HepG2 (cell line): Measurements from ENCODE around the gene ANKZF1. TPM values are rescaled to one million over a fixed set of nuclear protein-coding genes. Genes with fewer than 3 reads are reported as not detected.

ENCODE experiments used
- ATAC-seq: fragments of 200-7000 bp; cut with Tn5 transposase; 3 replicates; pipeline ENCODE4 v1.9.1; 2020; ENCODE audit warnings: mild to moderate bottlenecking, moderate library complexity
- BruUV-seq: library from RNA; stranded (reverse); fragments of 400-500 nt; replicated peaks from 2 replicates; lab custom pipeline; 2021; lab: Mats Ljungman, UMichigan
- CTCF ChIA-PET: fragments of 300-600 bp; formaldehyde crosslinking; extraction: SDS; loops from one replicate; lab custom pipeline; 2021; ENCODE audit warnings: low total read pairs, inconsistent platforms, low intra/inter-chr PET ratio; lab: Yijun Ruan, JAX
- POLR2A ChIA-PET: fragments of 350-600 bp; sonication (Branson Sonifier 250); formaldehyde crosslinking; loops from one replicate; lab custom pipeline; 2020; ENCODE audit warnings: antibody characterized with exemption, inconsistent platforms; lab: Yijun Ruan, JAX
- DNase-seq: peaks from one replicate; pipeline ENCODE4 v3.0.0-alpha.2; 2015; ENCODE audit warnings: low spot score
- FAIRE-seq: peaks from 3 replicates; lab custom pipeline; 2011; peaks lifted over from hg19 to GRCh38; lab: Jason Lieb, UNC
- H2AFZ ChIP-seq: one replicate; pipeline ENCODE4 v1.6.1; 2011; ENCODE audit warnings: low read length, inconsistent platforms
- H3K27ac ChIP-seq: fragments of 300-600 bp; 3 replicates; pipeline ENCODE4 v1.8.0; 2011; ENCODE audit warnings: mixed run types, mild to moderate bottlenecking, mixed read lengths, low read length, inconsistent platforms; ENCODE audit not compliant: insufficient read depth; ENCODE audit errors: extremely low read length
- H3K27me3 ChIP-seq, 2 experiments: fragments of 200-600 bp in 1 of 2; 2 replicates in 1 of 2; 3 replicates in 1 of 2; pipeline versions ENCODE4 v1.6.0 to v1.8.0; 2011; ENCODE audit warnings: low read length in 2 of 2, mild to moderate bottlenecking in 2 of 2, moderate library complexity in 2 of 2, inconsistent platforms in 1 of 2; ENCODE audit not compliant: insufficient read depth in 2 of 2, control insufficient read depth in 1 of 2
- H3K36me3 ChIP-seq, 2 experiments: fragments of 200-600 bp in 1 of 2; replicated peaks in 1 of 2; 2 replicates in 1 of 2; 3 replicates in 1 of 2; pipeline versions ENCODE4 v1.5.1 to v1.8.0; 2011; ENCODE audit warnings: low read length in 2 of 2, inconsistent platforms in 1 of 2; ENCODE audit not compliant: insufficient read depth in 2 of 2, control insufficient read depth in 1 of 2
- H3K4me1 ChIP-seq: 2 replicates; pipeline ENCODE4 v1.5.1; 2012; ENCODE audit warnings: low read length, inconsistent platforms; ENCODE audit not compliant: insufficient read depth
- H3K4me2 ChIP-seq: 2 replicates; pipeline ENCODE4 v1.6.0; 2011; ENCODE audit warnings: low read depth, low read length, inconsistent platforms
- H3K4me3 ChIP-seq, 3 experiments: fragments of 200-600 bp in 1 of 3; sonication (generic), shearing (Covaris generic) in 1 of 3; replicated peaks in 1 of 3; 2 replicates each; pipeline ENCODE4 v1.5.1; 2011 to 2016; ENCODE audit warnings: low read length in 3 of 3, inconsistent platforms in 2 of 3, low read depth in 2 of 3, mild to moderate bottlenecking in 2 of 3, control low read depth in 1 of 3, mixed read lengths in 1 of 3; ENCODE audit not compliant: insufficient read depth in 1 of 3
- H3K79me2 ChIP-seq: one replicate; pipeline ENCODE4 v1.6.1; 2011; ENCODE audit warnings: low read length, inconsistent platforms; ENCODE audit not compliant: insufficient read depth
- H3K9ac ChIP-seq: 2 replicates; pipeline ENCODE4 v1.6.0; 2011; ENCODE audit warnings: mild to moderate bottlenecking, low read depth, low read length, inconsistent platforms; ENCODE audit not compliant: insufficient read depth
- H3K9me3 ChIP-seq: 2 replicates; pipeline ENCODE4 v1.5.1; 2012; ENCODE audit warnings: mild to moderate bottlenecking, low read length
- H4K20me1 ChIP-seq: 2 replicates; pipeline ENCODE4 v1.6.0; 2011; ENCODE audit warnings: inconsistent platforms, mild to moderate bottlenecking, low read length, moderate library complexity; ENCODE audit not compliant: insufficient read depth
- EZH2 ChIP-seq: conservative IDR thresholded peaks from 2 replicates; pipeline ENCODE4 v1.6.1; 2012; ENCODE audit warnings: mild to moderate bottlenecking, low read depth, low read length, moderate library complexity
- IKZF5 ChIP-seq: IDR thresholded peaks from 2 replicates; pipeline ENCODE4 v1.6.1; 2018; ENCODE audit warnings: missing genetic modification reagents, mild to moderate bottlenecking, missing compliant biosample characterization
- TGIF2 ChIP-seq: IDR thresholded peaks from 2 replicates; pipeline ENCODE4 v1.6.1; 2016; ENCODE audit warnings: control low read depth, missing compliant biosample characterization
- ZBED4 ChIP-seq: sonication (generic); formaldehyde crosslinking; IDR thresholded peaks from 2 replicates; pipeline ENCODE4 v1.4.0; 2020; ENCODE audit warnings: missing genetic modification reagents, borderline replicate concordance
- ZBTB42 ChIP-seq: sonication (generic); formaldehyde crosslinking; IDR thresholded peaks from 2 replicates; pipeline ENCODE4 v1.5.0; 2020; ENCODE audit warnings: mild to moderate bottlenecking, missing genetic modification reagents
- WGBS: methylation state at CpG from one replicate; pipeline ENCODE4 v1.1.6; 2017; ENCODE audit warnings: low lambda C conversion rate; 5-methylcytosine and 5-hydroxymethylcytosine counted together
- in situ Hi-C: cut with HindIII; loops from 2 replicates; pipeline ENCODE4 v1.10.0; 2017; ENCODE audit warnings: low pct_unique_long_range_greater_than_20kb; ENCODE audit not compliant: extremely low pct_ligation_motif_present
- intact Hi-C: fragments of 100-400 bp; cut with micrococcal nuclease; formaldehyde crosslinking; loops from one replicate; pipeline ENCODE4 v1.10.0; 2022; ENCODE audit not compliant: unreplicated experiment
- polyA plus RNA-seq, 8 experiments: library from polyadenylated mRNA; depleted of rRNA in 3 of 8; stranded (reverse) in 7 of 8; unstranded in 1 of 8; fragments of >200 nt; fragmentation: Illumina TruSeq in 4 of 8; extraction: Trizol in 4 of 8; gene quantifications; 2 replicates each; pipeline versions ENCODE4 v1.2.1 to v1.2.3, GENCODE V29; 2011 to 2016; ENCODE audit warnings: low read depth in 4 of 8, missing spikeins in 1 of 8, mixed read lengths in 1 of 8; ENCODE audit not compliant: insufficient read depth in 1 of 8
- total RNA-seq, 5 experiments: library from RNA; depleted of rRNA; stranded (reverse); fragments of >200 nt; fragmentation: Illumina TruSeq; extraction: Trizol; gene quantifications; 2 replicates each; pipeline ENCODE4 v1.2.3, GENCODE V29; 2016; ENCODE audit warnings: low read depth in 1 of 5

The ANKZF1 gene
- total and polyA plus RNA-seq, 2 of the 13 experiments (the other 11 are each of a cell fraction or from before 2014, with no cell fraction given): 25.3 to 128 TPM

- Histone ChIP-seq H3K9me3 (no peaks in the 10 kb centered on the region), H3K79me2 (no peaks in the 10 kb centered on the region), H2AFZ (no peak overlapping the region), H3K27me3 (peaks cover 2 to 19% of the 10 kb centered on the region in 2 experiments; a peak in 2 of 5 replicates), H3K4me2 (no peak overlapping the region), H3K9ac (no peak overlapping the region), H3K4me1 (peaks cover 26% of the 10 kb centered on the region), H3K4me3 (no peak overlapping the region), H3K36me3 (no peaks in the 10 kb centered on the region), H3K27ac (no peak overlapping the region), H4K20me1 (no peaks in the 10 kb centered on the region)
- no TSS peak for BruUV-seq
- 30% methylated on average over 1 of the region's 1 CpG for WGBS
- POLR2A ChIA-PET: no interaction called here
- ATAC-seq (no peak), FAIRE-seq (no peak), DNase-seq (no peak)
- in situ Hi-C loops: no loop called here
- no peak for TF ChIP-seq EZH2
- intact Hi-C loops: no loop called here
- CTCF ChIA-PET: no interaction called here
These were observed 37.3 kb downstream of the ANKZF1 start for GRCh38 chr2:219266886-219267285.

- Histone ChIP-seq H3K9ac (no peak overlapping the region), H3K36me3 (no peaks in the 10 kb centered on the region), H3K4me1 (peaks cover 26% of the 10 kb centered on the region), H4K20me1 (no peaks in the 10 kb centered on the region), H3K4me3 (no peak overlapping the region), H3K9me3 (no peaks in the 10 kb centered on the region), H3K79me2 (no peaks in the 10 kb centered on the region), H3K27me3 (peaks cover 2 to 15% of the 10 kb centered on the region in 2 experiments; a peak in 2 of 5 replicates), H3K4me2 (no peak overlapping the region), H2AFZ (no peak overlapping the region), H3K27ac (no peak overlapping the region)
- TF ChIP-seq ZBED4 (CRISPR knock-in tag): no peak
- no peak for TF ChIP-seq ZBTB42 (CRISPR knock-in tag)
- no peak for TF ChIP-seq IKZF5
- no peak for TF ChIP-seq TGIF2
- 83% methylated on average over 2 of the region's 2 CpGs for WGBS
- DNase-seq (no peak), FAIRE-seq (no peak), ATAC-seq (no peak)
- in situ Hi-C loops (no loop called here), intact Hi-C loops (no loop called here)
- POLR2A ChIA-PET: interaction anchor here (2.1 kb wide), 1 partner anchor 14 kb away, joined by 12 read pairs; the partner anchor contains the start of gene TUBA4A
- no TSS peak for BruUV-seq
- CTCF ChIA-PET: no interaction called here
These were observed 38.7 kb downstream of the ANKZF1 start for GRCh38 chr2:219268294-219268693.
